Fibroblast of lung (primary cell): ENCODE data around the gene PRR22.

ENCODE experiments used
- EZH2 ChIP-seq: IDR thresholded peaks from 2 replicates; pipeline ENCODE4 v1.5.1; 2012; ENCODE audit warnings: low read length, control low read depth, mild to moderate bottlenecking; ENCODE audit errors: missing control alignments
- TF ChIP-seq, protein P1 (sequence below), 2 donors: IDR thresholded peaks in 1 of 2; conservative IDR thresholded peaks in 1 of 2; 1 replicate in 1 of 2; 2 replicates in 1 of 2; pipeline ENCODE4 v1.5.1; 2011 to 2012; ENCODE audit warnings: low read length in 2 of 2, control low read depth in 1 of 2, inconsistent platforms in 1 of 2, low read depth in 1 of 2, mild to moderate bottlenecking in 1 of 2

DNA sequence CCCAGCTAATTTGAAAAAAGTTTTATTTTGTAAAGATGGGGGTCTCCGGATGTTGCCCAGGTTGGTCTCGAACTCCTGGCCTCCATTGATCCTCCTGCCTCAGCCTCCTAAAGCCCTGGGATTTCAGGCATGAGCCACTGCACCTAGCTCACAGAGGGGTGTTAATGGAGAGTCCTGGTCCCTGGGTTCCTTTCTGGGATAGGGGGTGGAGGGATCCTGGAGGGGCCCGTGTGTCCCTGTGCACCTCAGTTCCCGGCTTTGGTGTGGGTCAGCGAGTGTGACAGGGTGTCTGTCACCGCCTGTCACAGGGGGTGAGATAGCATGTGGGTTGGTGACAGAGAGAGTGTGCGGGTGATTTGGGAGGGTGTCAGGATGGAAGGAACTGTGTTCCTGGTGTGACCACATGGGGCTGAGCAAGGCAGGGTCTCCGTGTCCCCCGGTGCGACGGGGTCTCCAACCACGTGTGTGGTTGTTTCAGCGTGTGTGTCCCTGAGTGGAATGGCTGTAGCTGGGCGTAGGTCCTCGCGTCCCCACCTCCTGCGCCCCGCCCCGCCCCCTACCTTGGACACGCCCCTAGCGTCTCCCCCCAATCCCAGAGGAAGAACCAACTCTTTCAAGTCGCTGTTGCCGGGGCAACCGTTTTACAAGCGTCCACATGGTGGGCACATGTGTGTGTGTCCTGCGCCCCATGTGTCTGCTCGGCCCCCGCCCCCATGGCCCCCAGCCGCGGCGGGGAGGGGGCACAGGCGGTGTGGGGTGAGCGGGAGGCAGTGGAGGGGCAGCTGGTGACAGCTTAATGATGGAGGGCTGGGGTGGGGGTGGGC, 17.5 kb upstream of the PRR22 start:
- TF ChIP-seq, protein P1, sequence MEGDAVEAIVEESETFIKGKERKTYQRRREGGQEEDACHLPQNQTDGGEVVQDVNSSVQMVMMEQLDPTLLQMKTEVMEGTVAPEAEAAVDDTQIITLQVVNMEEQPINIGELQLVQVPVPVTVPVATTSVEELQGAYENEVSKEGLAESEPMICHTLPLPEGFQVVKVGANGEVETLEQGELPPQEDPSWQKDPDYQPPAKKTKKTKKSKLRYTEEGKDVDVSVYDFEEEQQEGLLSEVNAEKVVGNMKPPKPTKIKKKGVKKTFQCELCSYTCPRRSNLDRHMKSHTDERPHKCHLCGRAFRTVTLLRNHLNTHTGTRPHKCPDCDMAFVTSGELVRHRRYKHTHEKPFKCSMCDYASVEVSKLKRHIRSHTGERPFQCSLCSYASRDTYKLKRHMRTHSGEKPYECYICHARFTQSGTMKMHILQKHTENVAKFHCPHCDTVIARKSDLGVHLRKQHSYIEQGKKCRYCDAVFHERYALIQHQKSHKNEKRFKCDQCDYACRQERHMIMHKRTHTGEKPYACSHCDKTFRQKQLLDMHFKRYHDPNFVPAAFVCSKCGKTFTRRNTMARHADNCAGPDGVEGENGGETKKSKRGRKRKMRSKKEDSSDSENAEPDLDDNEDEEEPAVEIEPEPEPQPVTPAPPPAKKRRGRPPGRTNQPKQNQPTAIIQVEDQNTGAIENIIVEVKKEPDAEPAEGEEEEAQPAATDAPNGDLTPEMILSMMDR (conservative IDR thresholded peaks at IDR 0.05 in 1 of 2, IDR thresholded peaks at IDR 0.05 in 1 of 2; ENCODE audit: low read depth in 1 of 2, low read length in 2 of 2): no peak
- TF ChIP-seq EZH2: no peak
